SU-DHL-6 (cell line): ENCODE measurements around the gene GREM2.

Experiments used
- CTCF ChIP-seq: fragments of 200-600 bp; sonication (generic); IDR thresholded peaks from one replicate; pipeline ENCODE4 v1.5.1; 2017; ENCODE audit warnings: antibody characterized with exemption, mild to moderate bottlenecking, low read length, moderate library complexity; ENCODE audit not compliant: insufficient read depth, poor library complexity, severe bottlenecking
- EZH2phosphoT487 ChIP-seq: fragments of 200-600 bp; sonication (generic), shearing (Covaris generic); conservative IDR thresholded peaks from 2 replicates; pipeline ENCODE4 v1.6.1; 2018; ENCODE audit warnings: mild to moderate bottlenecking, antibody characterized with exemption, low read length, moderate library complexity, mixed read lengths

DNA sequence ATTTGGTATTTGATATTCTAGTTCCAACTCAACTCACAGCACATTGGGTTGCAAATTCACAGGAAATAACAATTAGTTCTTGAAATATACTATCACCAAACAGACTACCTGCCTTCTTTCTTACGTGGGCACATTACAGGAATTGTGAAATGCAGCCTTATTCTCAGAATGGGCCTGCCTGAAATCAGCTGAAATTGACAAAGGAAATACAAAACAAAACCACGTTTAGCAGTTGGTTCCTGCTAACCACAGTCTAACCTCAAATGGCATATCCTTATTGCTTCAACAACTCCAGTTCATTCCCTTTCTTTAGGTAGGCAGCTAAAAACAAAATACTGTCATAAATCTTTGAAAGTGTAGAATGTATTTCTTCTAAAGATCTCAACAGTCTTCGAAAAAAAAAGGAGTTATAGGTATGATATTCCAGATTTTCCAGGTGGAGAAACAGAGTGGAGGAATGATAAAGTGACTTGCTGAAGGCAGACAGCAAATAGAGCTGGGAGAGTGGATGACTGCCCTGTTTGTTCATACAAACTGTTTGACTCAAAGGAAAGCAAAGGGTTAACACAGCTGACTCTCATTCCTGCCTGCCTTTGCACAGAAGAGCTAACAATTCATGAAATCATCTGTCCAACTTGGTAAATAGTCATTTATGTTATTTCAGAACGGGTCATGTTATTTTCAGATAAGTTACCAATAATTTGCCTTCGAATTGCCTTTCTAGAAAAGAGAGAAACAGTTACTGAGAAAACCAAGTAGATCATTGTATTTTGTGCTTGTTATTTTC, 1.6 kb upstream of the GREM2 start:
- TF ChIP-seq CTCF, result no peak
- no peak for TF ChIP-seq EZH2phosphoT487
